Renal cortex interstitium (tissue), 11 donors: ENCODE data around the gene MYO1C. TPM values are rescaled to one million over a fixed set of nuclear protein-coding genes. Genes with fewer than 3 reads are reported as not detected.
A peak's percentile ranks its signal among the peaks of the same experiment; 100 is the strongest.
"Not testable (repeated sequence)": the region's sequence is repeated elsewhere in the genome, so short reads cannot be mapped to it uniquely, and the experiment has no call there.

Experiments
- DNase-seq, 11 donors: peaks; one replicate each; pipeline ENCODE4 v3.0.0-alpha.2; 2013; ENCODE audit warnings: low read depth in 9 of 11, low spot score in 4 of 11; ENCODE audit errors: extremely low read depth in 1 of 11
- polyA plus RNA-seq, 3 donors: library from polyadenylated mRNA; unstranded; fragments of 120-200 nt; gene quantifications; one replicate each; pipeline ENCODE4 v1.2.1, GENCODE V29; 2013; ENCODE audit not compliant: insufficient read length in 3 of 3

MYO1C gene
- polyA plus RNA-seq, 3 donors, result 52.4 to 81.2 (median 68.2) TPM

DNA sequence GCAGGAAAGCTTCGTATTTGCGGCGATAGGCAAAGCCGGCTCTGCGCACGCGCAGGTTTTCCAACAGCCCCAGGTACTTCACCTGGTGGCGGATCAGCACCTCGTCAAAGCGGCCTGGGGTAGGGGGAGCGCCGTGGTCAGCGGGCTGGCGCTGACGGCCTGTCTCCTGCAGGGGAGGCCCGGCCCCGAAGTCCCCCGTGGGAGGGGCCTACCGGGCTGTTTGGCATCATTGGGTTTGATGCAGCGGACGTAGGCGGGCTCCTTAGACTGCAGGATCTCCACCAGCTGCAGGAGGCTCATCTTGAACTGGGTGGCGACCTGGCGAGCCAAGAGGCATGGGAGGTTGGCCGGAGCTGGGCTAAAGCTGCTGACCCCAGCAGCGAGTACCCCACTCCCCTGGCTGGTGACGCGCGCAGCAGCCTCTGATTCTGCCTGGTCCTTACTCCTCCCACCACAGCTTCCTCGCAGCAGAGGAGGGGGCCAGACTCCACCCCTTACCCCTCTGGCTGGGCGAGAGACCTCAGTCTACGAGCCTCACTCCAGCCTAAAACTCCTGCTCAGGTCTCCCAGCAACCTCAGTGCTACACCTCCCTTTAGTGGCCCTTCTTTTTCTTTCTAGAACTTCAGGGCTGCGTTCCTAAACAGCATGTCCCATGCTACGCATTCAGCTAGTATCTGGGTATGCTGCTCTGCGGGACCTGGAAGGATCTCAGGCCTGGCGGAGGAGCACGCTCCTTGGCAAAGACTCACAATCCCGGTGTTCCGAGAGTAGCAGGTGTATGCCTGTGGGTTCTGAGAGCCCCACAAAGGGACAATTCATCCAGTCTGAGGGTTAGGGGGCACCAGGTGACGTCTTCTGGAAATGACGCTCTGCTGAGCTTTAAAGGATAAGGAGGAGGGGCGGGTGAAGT lies 20.3 kb downstream of the MYO1C start:
- DNase-seq, result no peak

DNA sequence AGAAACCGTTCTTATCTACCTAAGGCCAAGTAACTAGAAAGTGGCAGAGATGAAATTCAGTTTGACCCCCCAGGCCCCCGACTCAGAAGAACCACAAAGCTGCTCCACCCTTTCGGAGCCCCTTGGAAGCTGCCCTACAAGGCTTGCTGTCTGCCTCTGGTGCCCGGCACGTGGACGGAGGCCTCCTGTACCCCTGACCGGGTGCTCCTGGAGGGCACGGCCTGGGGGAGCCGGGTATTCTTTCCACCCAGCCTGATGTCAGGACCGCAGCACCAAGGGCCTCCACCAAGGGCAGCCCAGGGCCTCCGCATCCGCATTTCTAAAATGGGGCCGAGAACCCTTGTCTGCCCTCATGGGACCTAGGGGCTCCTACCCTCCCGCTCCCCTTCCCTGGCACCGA lies 21.0 kb downstream of the MYO1C start:
- no peak for DNase-seq

- DNase-seq, result no peak
Observed at GRCh38 chr17:1470755-1471462, 21.6 kb downstream of the MYO1C start.

GRCh38 chr17:1470071-1470754 lies 22.3 kb downstream of the MYO1C start:
- DNase-seq, result no peak

DNA sequence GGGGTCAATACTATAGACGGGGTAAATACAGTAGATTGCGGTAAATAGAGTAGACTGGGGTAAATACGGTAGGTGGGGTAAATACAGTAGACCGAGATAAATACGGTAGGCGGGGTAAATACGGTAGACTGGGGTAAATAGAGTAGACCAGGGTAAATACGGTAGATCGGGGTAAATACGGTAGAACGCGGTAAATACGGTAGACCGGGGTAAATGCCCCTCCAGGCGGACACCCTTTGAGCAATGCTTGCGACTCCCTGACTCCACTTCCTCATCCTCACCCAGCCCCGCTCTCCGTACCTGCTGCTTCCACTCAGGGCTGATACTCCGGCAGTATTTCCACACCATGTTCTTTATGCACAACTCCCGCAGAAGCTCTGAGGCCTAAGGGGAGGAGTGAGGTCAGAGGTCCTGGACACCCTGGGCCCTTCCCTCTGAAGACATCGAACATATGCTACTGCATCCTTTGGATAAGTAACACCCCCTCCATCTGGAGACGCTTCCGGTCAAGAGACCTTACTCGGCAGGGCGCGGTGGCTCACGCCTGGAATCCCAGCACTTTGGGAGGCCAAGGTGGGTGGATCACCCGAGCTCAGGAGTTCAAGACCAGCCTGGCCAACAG lies 23.1 kb downstream of the MYO1C start:
- DNase-seq, result no peak

DNA sequence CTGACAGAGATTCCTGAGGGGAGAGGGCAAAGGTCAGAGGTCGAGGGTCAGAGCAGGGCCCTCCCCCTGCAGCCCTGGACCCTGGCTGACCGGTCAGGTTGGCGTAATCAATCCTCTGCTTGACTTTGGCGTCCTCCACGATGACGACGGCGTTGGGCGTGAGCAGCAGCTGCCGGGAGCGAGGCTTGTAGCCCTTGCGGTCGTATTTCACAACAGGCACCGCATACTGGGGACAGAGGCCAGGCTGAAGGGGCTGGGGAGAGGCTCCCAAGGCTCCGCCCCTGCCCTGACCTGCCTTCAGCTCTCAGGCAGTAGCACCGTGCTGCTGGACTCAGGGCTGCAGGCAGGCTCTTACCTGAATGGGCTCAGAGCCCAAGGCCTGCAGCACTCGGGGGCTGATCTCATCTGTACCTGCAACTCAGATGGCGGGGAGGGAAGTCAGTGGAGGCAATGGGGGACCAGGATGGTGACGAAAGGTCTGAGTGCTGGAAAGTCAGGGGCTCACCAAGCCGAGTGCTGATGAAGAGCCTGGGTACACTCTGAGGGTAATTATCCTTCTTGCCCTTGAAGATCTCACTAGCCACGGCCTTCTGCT lies 24.5 kb downstream of the MYO1C start:
- no peak for DNase-seq

DNA sequence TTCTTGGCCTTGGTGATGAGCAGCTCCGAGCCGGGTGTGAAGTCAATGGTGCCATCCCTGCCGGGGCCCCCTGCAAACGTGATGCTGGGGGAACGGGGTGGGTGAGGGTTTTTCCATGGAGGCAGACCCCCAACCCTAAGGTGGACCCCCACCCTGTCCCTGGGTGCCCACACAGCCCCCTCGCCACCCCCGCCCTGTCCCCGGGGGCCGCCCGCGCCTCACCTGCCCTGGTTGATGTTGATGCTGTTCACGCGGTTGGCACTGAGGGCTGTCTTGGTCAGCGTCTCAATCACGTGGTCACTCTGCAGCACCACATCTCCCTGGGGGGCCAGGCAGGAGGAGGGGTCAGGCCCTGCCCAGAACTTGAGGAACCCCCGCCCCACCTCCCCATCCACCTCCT lies 25.2 kb downstream of the MYO1C start:
- no peak for DNase-seq

- DNase-seq, result no peak
Observed at GRCh38 chr17:1464186-1464585, 28.3 kb downstream of the MYO1C start.

- DNase-seq, result no peak
Observed at GRCh38 chr17:1462164-1463112, 30.0 kb downstream of the MYO1C start.

- no peak for DNase-seq
Observed at GRCh38 chr17:1461198-1461944, 31.1 kb downstream of the MYO1C start.

DNA sequence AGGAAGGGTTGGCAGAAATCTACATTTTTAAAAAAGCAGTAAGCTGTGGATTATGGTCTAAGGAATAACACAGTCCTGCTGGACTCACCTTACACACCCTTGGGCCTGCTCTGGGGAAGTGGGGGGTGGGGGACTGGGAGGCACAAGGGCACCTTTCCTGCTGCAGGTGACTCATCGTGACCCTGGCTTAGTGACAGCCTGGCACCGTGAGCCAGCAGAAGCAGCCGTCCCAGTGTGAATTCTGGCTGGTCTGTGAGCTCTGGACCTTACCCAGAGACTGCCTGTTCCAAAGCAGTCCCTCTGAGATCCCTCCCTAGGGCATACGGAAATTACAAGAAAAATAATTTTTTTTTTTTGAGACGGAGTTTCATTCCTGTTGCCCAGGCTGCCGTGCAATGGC lies 32.3 kb downstream of the MYO1C start:
- no peak for DNase-seq

DNA sequence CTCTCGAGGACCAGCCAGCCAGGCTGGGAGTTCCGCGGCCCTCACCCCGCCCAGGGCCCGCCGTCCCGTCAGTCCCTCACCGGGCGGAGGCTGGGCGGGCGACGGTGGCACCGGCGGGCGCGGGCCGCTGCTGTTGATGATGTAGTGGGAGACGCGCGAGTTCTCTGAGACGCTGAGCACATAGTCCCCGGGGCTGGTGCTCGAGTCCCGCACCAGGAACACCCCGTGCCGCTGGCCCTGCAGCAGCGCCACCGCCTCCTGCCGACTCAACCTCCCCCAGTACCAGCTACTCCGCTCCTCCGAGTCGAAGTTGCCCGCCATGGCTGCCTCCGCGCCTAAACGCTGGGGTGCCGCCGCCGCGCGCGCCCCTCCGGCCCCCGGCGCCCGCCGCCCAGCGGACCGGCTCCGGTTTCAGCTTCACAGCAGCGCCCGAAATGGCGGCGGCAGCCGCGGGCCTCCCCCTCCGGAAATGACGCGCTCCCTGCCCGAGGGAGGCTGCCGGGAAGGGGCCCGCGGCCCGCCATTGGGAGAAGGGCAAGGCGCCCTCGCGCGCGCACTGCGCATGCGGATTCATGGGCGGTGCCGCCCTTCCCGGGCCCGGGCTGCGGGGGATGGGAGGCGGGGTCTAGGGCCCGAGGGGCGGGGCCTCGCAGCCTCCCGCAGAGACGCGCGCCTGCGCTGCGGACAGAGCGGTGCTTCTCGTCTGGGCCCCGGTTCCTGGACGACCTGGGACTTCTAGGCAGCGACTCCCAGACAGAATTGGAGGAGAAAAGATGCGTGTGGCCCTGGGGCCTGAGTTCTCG lies 36.5 kb downstream of the MYO1C start, which contains the start of gene CRK:
CRK (minus strand) TSS at position 436 of the 803 bp plus-strand sequence; CDS start at position 321, 115 bp downstream.
- peak; percentile 89 to 97 (median 95) for DNase-seq

DNA sequence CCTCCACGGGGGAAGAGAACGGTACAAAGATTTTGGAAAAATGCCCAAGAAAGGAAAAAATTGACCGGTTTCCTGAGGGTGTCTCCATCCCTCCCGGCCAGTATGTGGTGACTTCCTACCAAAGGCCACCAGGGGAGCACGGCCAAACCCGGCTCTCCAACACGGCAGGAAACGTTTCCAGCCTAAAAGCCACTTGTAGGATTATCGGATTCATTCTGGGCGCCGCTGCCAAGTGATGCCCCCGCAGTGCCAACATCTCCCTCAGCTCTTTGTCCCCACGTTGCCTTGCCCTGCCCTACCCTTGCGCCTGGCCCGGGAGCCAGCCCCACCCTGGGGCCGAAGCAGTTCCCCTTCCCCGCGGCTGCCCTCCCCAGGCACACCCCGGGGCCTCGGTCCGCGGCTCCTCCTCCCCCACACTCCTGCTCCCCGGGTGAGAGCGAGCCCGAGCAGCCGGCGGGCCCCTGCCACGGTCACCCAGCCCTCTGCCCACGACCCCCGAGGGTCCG lies 37.1 kb downstream of the MYO1C start:
- DNase-seq, result peak in 6 of 11 donors; percentile 40 to 73 (median 62)

DNA sequence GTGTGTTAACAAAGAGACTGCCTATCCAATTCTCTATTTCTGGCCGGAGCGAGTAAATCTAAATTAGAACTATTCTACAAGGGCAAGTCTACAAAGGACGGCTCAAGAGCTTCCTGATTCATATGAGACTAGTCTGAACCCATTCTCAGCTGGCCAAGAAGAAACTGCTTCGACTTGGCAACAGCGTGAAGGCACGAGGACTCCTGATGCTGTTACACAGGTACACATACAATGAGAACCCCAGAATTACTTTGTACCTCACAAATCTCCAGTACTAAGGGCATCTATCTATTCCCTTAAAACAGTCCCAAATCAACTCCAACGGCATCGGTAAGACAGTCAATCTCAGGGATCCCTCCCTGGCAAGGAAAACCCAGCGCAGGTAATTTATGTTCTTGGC lies 37.9 kb downstream of the MYO1C start:
- DNase-seq, result no peak

GRCh38 chr17:1453694-1454093 lies 38.8 kb downstream of the MYO1C start:
- DNase-seq, result not testable (repeated sequence)

- no peak for DNase-seq
Observed at GRCh38 chr17:1452836-1453235, 39.6 kb downstream of the MYO1C start.
